ENCODE data around the gene SH3PXD2A. TPM values are rescaled to one million over a fixed set of nuclear protein-coding genes. Genes with fewer than 3 reads are reported as not detected.

The SH3PXD2A gene
- total and polyA plus RNA-seq, 2 of the 4 experiments (the other 2 are of a cell fraction), result 6.3 to 23.0 TPM

GRCh38 chr10:103802081-103802480 is 53.3 kb downstream of the SH3PXD2A start:
- no peak overlapping the region for H3K27ac ChIP-seq (ENCODE audit: insufficient read depth, low read length)
- H3K4me3 ChIP-seq (ENCODE audit: insufficient read depth, low read depth, low read length), result no peak overlapping the region
- no peak overlapping the region for H4K5ac ChIP-seq (ENCODE audit: low read depth, low read length)
- no peak overlapping the region for H2BK20ac ChIP-seq (ENCODE audit: low read depth, low read length)
- no peak overlapping the region for H2BK120ac ChIP-seq (ENCODE audit: low read depth, low read length)
- no peak overlapping the region for H3K4ac ChIP-seq (ENCODE audit: low read depth, low read length)
- H3K27me3 ChIP-seq (ENCODE audit: control insufficient read depth, insufficient read depth, low read length), result no peaks in the 10 kb centered on the region
- no peak overlapping the region for H3K4me2 ChIP-seq (ENCODE audit: low read depth, low read length)
- dilution Hi-C loops (cut with HindIII; ENCODE audit: low sequenced_read_pairs, unreplicated experiment), result no loop called here
- CTCF ChIA-PET, result interaction anchor here (1.1 kb wide), 1 partner anchor 83 kb away, joined by 4 read pairs; no protein-coding TSS in a partner anchor
- POLR2A ChIA-PET (ENCODE audit: unreplicated experiment), result no interaction called here
- in situ Hi-C loops (cut with MboI; ENCODE audit: low sequenced_read_pairs), result no loop called here
- no peak overlapping the region for H2BK15ac ChIP-seq (ENCODE audit: low read depth, low read length)
- DNase-seq (no peak), ATAC-seq (ENCODE audit: low read depth) (no peak)
- H3K9me3 ChIP-seq (ENCODE audit: control insufficient read depth, insufficient read depth, low read length), result no peaks in the 10 kb centered on the region
- no TSS peak for BruUV-seq (replicated peaks)
- peaks cover 3 to 10% of the 10 kb centered on the region in 2 experiments; a peak in 3 of 4 replicates for H3K79me1 ChIP-seq (ENCODE audit: low read depth in 1 of 2, low read length in 2 of 2)
- no peak overlapping the region for H3K56ac ChIP-seq (ENCODE audit: extremely low read depth, insufficient read depth, low read length)
- H4K91ac ChIP-seq (ENCODE audit: insufficient read depth, low read depth, low read length), result no peak overlapping the region
- H2AFZ ChIP-seq (replicated peaks; ENCODE audit: low read length, poor library complexity), result no peak overlapping the region
- no peak overlapping the region for H2AK9ac ChIP-seq (replicated peaks; ENCODE audit: low read depth, low read length, poor library complexity)
- H3K9me1 ChIP-seq (ENCODE audit: insufficient read depth, low read length), result peaks cover 21% of the 10 kb centered on the region
- no peak overlapping the region for H2AK5ac ChIP-seq (ENCODE audit: low read depth, low read length)
- TF ChIP-seq ELK1 (IDR thresholded peaks at IDR 0.05; ENCODE audit: borderline replicate concordance, low read depth, low read length) (no peak), MAFK (IDR thresholded peaks at IDR 0.05; ENCODE audit: low read depth, low read length) (no peak), RFX5 (IDR thresholded peaks at IDR 0.05; ENCODE audit: low read depth, low read length) (no peak), RCOR1 (IDR thresholded peaks at IDR 0.05; ENCODE audit: insufficient replicate concordance, low read length) (no peak), MAZ (IDR thresholded peaks at IDR 0.05; ENCODE audit: borderline replicate concordance, low read depth, low read length) (no peak), SMC3 (IDR thresholded peaks at IDR 0.05; ENCODE audit: low read depth, low read length) (no peak), CHD1 (IDR thresholded peaks at IDR 0.05; ENCODE audit: low read depth, low read length) (no peak), CEBPB (IDR thresholded peaks at IDR 0.05; ENCODE audit: low read depth, low read length) (no peak)
- peaks cover 16% of the 10 kb centered on the region for H3K4me1 ChIP-seq (ENCODE audit: control insufficient read depth, insufficient read depth, low read length)
- no peak overlapping the region for H2BK5ac ChIP-seq (ENCODE audit: low read depth, low read length, poor library complexity, severe bottlenecking)
- no peak overlapping the region for H4K8ac ChIP-seq (ENCODE audit: low read depth in 2 of 2, low read length in 2 of 2)
- H4K20me1 ChIP-seq (ENCODE audit: insufficient read depth, low read length), result peaks cover 11% of the 10 kb centered on the region; the same call in 1 of the 2 replicates
- no peak overlapping the region for H3K14ac ChIP-seq (replicated peaks; ENCODE audit: low read depth, low read length)
- H3K18ac ChIP-seq (ENCODE audit: low read depth, low read length), result no peak overlapping the region
- no peak overlapping the region for H3K23ac ChIP-seq (ENCODE audit: low read depth, low read length)
- H3K36me3 ChIP-seq (ENCODE audit: control insufficient read depth, insufficient read depth, low read length), result peaks cover 2% of the 10 kb centered on the region; the same call in 1 of the 2 replicates
- no peak overlapping the region for H3K9ac ChIP-seq (ENCODE audit: low read depth, low read length)
- WGBS, 2 experiments (ENCODE audit: extremely low coverage in 2 of 2, insufficient read length in 1 of 2), result 83% methylated on average over 2 of the region's 6 CpGs; no CpG with 5 or more reads in 1 of the 2 experiments
- intact Hi-C loops (cut with micrococcal nuclease), result no loop called here
